ENCODE data around the gene SUGT1. TPM values are rescaled to one million over a fixed set of nuclear protein-coding genes. Genes with fewer than 3 reads are reported as not detected.

SUGT1 gene
- total and polyA plus RNA-seq, 10 of the 15 experiments (the other 5 are each of a cell fraction or from before 2014, with no cell fraction given), result 46.7 to 122 (median 77.3) TPM

DNA sequence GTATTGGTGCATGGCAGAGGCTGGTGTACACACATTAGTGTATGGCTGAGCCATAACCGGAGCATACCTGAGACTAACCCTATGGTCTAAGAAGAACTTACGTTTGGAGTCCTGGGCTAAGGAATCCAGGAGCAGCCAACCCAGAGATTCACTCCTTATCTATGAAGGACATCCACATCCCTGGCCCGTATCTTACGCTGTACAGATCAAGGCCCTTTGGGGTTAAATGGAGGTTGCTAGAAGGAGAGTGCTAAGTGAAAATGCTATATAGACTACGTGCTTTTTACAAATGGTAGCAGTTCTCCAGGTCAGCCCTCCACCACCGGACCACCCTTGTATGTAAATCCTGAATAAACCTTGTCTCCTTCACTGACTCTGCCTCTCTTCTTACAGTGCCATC, 1.9 kb upstream of the SUGT1 start:
- Histone ChIP-seq H3K36me3 (ENCODE audit: control insufficient read depth in 2 of 2, insufficient read depth in 2 of 2, low read length in 1 of 2) (peaks cover 0 to 8% of the 10 kb centered on the region in 2 experiments; a peak in 1 of 4 replicates), H4K20me1 (ENCODE audit: control insufficient read depth, insufficient read depth) (no peaks in the 10 kb centered on the region), H2AFZ (ENCODE audit: control insufficient read depth, low read depth, low read length) (no peak overlapping the region), H3K9ac (ENCODE audit: control insufficient read depth, insufficient read depth, low read length) (peak overlapping the region; percentile 89), H3K4me2 (ENCODE audit: control insufficient read depth, insufficient read depth) (peak overlapping the region; percentile 58), H3K9me3 (replicated peaks; ENCODE audit: control insufficient read depth, insufficient read depth, low read length) (no peaks in the 10 kb centered on the region), H3K79me2 (ENCODE audit: control insufficient read depth, insufficient read depth, low read length) (peaks cover 48% of the 10 kb centered on the region), H3K4me1 (ENCODE audit: control insufficient read depth, insufficient read depth, low read length) (no peaks in the 10 kb centered on the region; the same call in 1 of the 2 replicates), H3K27ac (ENCODE audit: control insufficient read depth, insufficient read depth) (no peak overlapping the region; the same call in 1 of the 2 replicates), H3K27me3 (replicated peaks in 1 of 2; ENCODE audit: control insufficient read depth in 2 of 2, insufficient read depth in 2 of 2, low read length in 1 of 2) (no peaks in the 10 kb centered on the region), H3K4me3 (peak overlapping the region; percentile 79)
- no TSS peak for BruUV-seq (replicated peaks)
- no peak for DNase-seq (ENCODE audit: low read depth, low spot score)
- in situ Hi-C loops (cut with MboI), result loop anchor here (10.0 kb wide), 1 partner anchor 196 kb away; the partner anchor contains the start of genes CKAP2 and VPS36
- ATAC-seq, result no peak
- POLR2A ChIA-PET, result no interaction called here
- 97% methylated on average over 6 of the region's 6 CpGs for WGBS (ENCODE audit: insufficient coverage, insufficient replicate concordance, low lambda C conversion rate, missing lambda C conversion rate)
- RAD21 ChIA-PET (ENCODE audit: unreplicated experiment), result no interaction called here
- intact Hi-C loops (cut with micrococcal nuclease; ENCODE audit: unreplicated experiment), result loop anchor here (5.0 kb wide), 1 partner anchor 198 kb away; the partner anchor contains the start of gene VPS36
- SMC1A ChIA-PET (ENCODE audit: uncharacterized antibody, unreplicated experiment), result no interaction called here
- TF ChIP-seq RAD51 (IDR thresholded peaks at IDR 0.05) (no peak), SIX5 (IDR thresholded peaks at IDR 0.05; ENCODE audit: low read depth, low read length, severe bottlenecking) (no peak), CBX3 (IDR thresholded peaks at IDR 0.05; ENCODE audit: borderline replicate concordance, low read depth) (no peak), POLR2A (IDR thresholded peaks at IDR 0.05; ENCODE audit: low read depth, low read length) (no peak)
- TF ChIP-seq, protein P1, sequence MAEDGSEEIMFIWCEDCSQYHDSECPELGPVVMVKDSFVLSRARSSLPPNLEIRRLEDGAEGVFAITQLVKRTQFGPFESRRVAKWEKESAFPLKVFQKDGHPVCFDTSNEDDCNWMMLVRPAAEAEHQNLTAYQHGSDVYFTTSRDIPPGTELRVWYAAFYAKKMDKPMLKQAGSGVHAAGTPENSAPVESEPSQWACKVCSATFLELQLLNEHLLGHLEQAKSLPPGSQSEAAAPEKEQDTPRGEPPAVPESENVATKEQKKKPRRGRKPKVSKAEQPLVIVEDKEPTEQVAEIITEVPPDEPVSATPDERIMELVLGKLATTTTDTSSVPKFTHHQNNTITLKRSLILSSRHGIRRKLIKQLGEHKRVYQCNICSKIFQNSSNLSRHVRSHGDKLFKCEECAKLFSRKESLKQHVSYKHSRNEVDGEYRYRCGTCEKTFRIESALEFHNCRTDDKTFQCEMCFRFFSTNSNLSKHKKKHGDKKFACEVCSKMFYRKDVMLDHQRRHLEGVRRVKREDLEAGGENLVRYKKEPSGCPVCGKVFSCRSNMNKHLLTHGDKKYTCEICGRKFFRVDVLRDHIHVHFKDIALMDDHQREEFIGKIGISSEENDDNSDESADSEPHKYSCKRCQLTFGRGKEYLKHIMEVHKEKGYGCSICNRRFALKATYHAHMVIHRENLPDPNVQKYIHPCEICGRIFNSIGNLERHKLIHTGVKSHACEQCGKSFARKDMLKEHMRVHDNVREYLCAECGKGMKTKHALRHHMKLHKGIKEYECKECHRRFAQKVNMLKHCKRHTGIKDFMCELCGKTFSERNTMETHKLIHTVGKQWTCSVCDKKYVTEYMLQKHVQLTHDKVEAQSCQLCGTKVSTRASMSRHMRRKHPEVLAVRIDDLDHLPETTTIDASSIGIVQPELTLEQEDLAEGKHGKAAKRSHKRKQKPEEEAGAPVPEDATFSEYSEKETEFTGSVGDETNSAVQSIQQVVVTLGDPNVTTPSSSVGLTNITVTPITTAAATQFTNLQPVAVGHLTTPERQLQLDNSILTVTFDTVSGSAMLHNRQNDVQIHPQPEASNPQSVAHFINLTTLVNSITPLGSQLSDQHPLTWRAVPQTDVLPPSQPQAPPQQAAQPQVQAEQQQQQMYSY (CRISPR knock-in tag; IDR thresholded peaks at IDR 0.05), result no peak
- CTCF ChIA-PET, result no interaction called here
- FAIRE-seq, result no peak

Data from GM12878 (cell line).